Caco-2 (cell line): ENCODE measurements around the gene UGP2. TPM values are rescaled to one million over a fixed set of nuclear protein-coding genes. Genes with fewer than 3 reads are reported as not detected.

Source experiments
- BruUV-seq: library from RNA; stranded (reverse); fragments of 400-500 nt; replicated peaks from 2 replicates; lab custom pipeline; 2021; lab: Mats Ljungman, UMichigan
- CTCF ChIA-PET: fragments of 300-600 bp; sonication (Branson Sonifier 250); formaldehyde crosslinking; loops from one replicate; lab custom pipeline; 2022; ENCODE audit warnings: antibody characterized with exemption; lab: Charles Lee
- POLR2A ChIA-PET: fragments of 300-600 bp; sonication (Branson Sonifier 250); formaldehyde crosslinking; loops from one replicate; lab custom pipeline; 2022; ENCODE audit warnings: antibody characterized with exemption; lab: Charles Lee
- DNase-seq, 2 experiments: peaks; one replicate each; pipeline versions ENCODE4 v3.0.0 to v3.0.0-alpha.2; 2020 to 2022
- H3K27me3 ChIP-seq: replicated peaks from 2 replicates; pipeline ENCODE4 v1.6.0; 2011; ENCODE audit warnings: low read length; ENCODE audit not compliant: control insufficient read depth, insufficient read depth
- H3K36me3 ChIP-seq: 2 replicates; pipeline ENCODE4 v1.5.1; 2011; ENCODE audit warnings: low read length; ENCODE audit not compliant: control insufficient read depth, insufficient read depth
- H3K4me1 ChIP-seq: fragments of 250-450 bp; sonication (Bioruptor Pico); 2 replicates; pipeline ENCODE4 v1.5.1; 2020; ENCODE audit warnings: mild to moderate bottlenecking
- H3K4me3 ChIP-seq: 2 replicates; pipeline ENCODE4 v1.5.1; 2011; ENCODE audit warnings: low read depth, mild to moderate bottlenecking, control low read depth, low read length
- H3K9me3 ChIP-seq: fragments of 250-450 bp; sonication (Bioruptor Pico); 2 replicates; pipeline ENCODE4 v1.5.1; 2020; ENCODE audit warnings: mild to moderate bottlenecking, moderate library complexity
- H3K27ac Mint-ChIP-seq: one replicate; pipeline ENCODE4 v1.8.0; 2022; ENCODE audit warnings: mixed read lengths; ENCODE audit not compliant: unreplicated experiment
- H3K27me3 Mint-ChIP-seq: one replicate; pipeline ENCODE4 v1.8.0; 2022; ENCODE audit warnings: mixed read lengths; ENCODE audit not compliant: insufficient read depth, unreplicated experiment
- H3K36me3 Mint-ChIP-seq: one replicate; pipeline ENCODE4 v1.8.0; 2022; ENCODE audit warnings: mild to moderate bottlenecking, mixed read lengths; ENCODE audit not compliant: insufficient read depth, unreplicated experiment
- H3K4me1 Mint-ChIP-seq: one replicate; pipeline ENCODE4 v1.8.0; 2022; ENCODE audit warnings: low read depth, mixed read lengths; ENCODE audit not compliant: unreplicated experiment
- H3K4me3 Mint-ChIP-seq: one replicate; pipeline ENCODE4 v1.8.0; 2022; ENCODE audit warnings: mild to moderate bottlenecking, moderate library complexity, mixed read lengths; ENCODE audit not compliant: unreplicated experiment
- H3K9me3 Mint-ChIP-seq: one replicate; pipeline ENCODE4 v1.8.0; 2022; ENCODE audit warnings: mixed read lengths; ENCODE audit not compliant: unreplicated experiment
- intact Hi-C: fragments of 100-400 bp; cut with micrococcal nuclease; formaldehyde crosslinking; loops from one replicate; pipeline ENCODE4 v1.10.0; 2022; ENCODE audit not compliant: unreplicated experiment
- total RNA-seq: library from RNA; stranded (reverse); gene quantifications from 2 replicates; pipeline ENCODE4 v1.2.3, GENCODE V29; 2022
- TF ChIP-seq, protein P1 (sequence below), 2 experiments: fragments of 200-600 bp in 1 of 2; IDR thresholded peaks; 1 replicate in 1 of 2; 2 replicates in 1 of 2; pipeline versions ENCODE4 v1.5.1 to v1.8.0; 2011 to 2022; ENCODE audit warnings: antibody characterized with exemption in 1 of 2, control low read depth in 1 of 2, inconsistent platforms in 1 of 2, low read depth in 1 of 2, low read length in 1 of 2, mild to moderate bottlenecking in 1 of 2, moderate library complexity in 1 of 2; ENCODE audit not compliant: insufficient read depth in 1 of 2, severe bottlenecking in 1 of 2, unreplicated experiment in 1 of 2

The UGP2 gene
- total RNA-seq, 1 experiment from 2014 or later = 307 TPM

DNA sequence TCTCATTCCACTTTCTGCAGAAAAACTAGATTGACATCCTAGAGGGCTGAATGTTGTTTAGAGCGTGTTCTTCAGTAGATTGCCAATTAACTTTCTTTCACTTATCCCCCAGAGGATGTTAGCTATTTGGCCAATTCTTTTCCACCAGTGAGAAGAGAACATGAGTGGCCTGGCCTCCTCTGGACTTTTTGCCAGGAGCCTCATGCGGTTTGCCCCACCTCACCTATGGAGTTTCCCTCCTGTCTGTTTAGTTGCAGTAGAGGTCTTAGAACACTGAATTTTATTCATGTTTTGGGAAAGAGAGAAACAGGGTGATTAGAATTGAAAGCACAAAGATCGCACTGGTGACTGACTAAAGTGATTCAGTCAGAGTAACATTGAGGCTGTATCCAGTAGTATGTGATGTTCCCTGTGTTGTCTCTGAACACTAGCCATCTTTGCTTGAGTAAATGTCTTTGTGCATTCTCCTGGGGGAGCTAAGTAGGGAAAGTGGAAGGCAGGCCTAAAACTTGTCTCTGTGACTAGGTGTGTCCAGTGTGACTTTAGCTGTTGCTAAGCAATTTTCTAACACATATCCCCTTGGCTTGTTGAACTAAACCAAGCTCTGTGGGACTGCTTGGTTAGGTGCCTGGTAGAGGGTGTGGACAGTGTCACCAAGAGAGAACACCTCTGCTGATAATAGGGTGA lies 34.0 kb downstream of the UGP2 start:
- Mint-ChIP-seq H3K36me3 (peaks cover 84% of the 10 kb centered on the region), H3K9me3 (peaks cover 19% of the 10 kb centered on the region), H3K27ac (peak overlapping the region; percentile 76), H3K4me1 (peaks cover 16% of the 10 kb centered on the region), H3K27me3 (no peaks in the 10 kb centered on the region), H3K4me3 (no peak overlapping the region)
- Histone ChIP-seq H3K36me3 (peaks cover 4% of the 10 kb centered on the region), H3K4me3 (no peak overlapping the region), H3K27me3 (no peaks in the 10 kb centered on the region), H3K4me1 (peaks cover 14% of the 10 kb centered on the region), H3K9me3 (no peaks in the 10 kb centered on the region)
- POLR2A ChIA-PET = no interaction called here
- CTCF ChIA-PET = interaction anchor here (1.3 kb wide), 1 partner anchor 177 kb away, joined by 3 read pairs; no protein-coding TSS in a partner anchor
- no TSS peak for BruUV-seq
- TF ChIP-seq, protein P1, sequence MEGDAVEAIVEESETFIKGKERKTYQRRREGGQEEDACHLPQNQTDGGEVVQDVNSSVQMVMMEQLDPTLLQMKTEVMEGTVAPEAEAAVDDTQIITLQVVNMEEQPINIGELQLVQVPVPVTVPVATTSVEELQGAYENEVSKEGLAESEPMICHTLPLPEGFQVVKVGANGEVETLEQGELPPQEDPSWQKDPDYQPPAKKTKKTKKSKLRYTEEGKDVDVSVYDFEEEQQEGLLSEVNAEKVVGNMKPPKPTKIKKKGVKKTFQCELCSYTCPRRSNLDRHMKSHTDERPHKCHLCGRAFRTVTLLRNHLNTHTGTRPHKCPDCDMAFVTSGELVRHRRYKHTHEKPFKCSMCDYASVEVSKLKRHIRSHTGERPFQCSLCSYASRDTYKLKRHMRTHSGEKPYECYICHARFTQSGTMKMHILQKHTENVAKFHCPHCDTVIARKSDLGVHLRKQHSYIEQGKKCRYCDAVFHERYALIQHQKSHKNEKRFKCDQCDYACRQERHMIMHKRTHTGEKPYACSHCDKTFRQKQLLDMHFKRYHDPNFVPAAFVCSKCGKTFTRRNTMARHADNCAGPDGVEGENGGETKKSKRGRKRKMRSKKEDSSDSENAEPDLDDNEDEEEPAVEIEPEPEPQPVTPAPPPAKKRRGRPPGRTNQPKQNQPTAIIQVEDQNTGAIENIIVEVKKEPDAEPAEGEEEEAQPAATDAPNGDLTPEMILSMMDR (IDR thresholded peaks at IDR 0.05; ENCODE audit: insufficient read depth in 1 of 2, low read depth in 1 of 2, low read length in 1 of 2, severe bottlenecking in 1 of 2, unreplicated experiment in 1 of 2) = no peak
- DNase-seq = no peak
- intact Hi-C loops = no loop called here

DNA sequence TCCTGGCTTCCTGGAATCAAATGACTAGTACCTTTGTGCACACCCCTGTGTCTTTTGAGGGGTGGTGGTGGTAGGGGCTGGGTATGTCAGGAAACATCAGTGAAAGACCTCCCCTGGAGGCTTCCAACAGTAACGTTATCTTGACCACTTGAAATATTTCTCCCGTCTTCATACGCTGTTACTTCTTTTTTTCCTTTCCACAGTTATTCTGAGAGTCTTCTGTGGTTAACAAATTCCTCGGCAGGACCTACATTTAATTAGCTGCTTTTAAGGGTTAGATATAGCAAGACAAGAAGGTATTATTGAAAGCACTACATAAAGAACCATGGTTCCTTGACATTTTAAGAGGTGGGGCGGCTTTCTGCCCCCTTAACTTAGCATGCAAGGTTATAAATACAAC lies 34.6 kb downstream of the UGP2 start:
- ChIA-PET CTCF (interaction anchor here (1.3 kb wide), 1 partner anchor 178 kb away, joined by 3 read pairs; no protein-coding TSS in a partner anchor), POLR2A (no interaction called here)
- Mint-ChIP-seq H3K27ac (peak overlapping the region; percentile 76), H3K36me3 (peaks cover 86% of the 10 kb centered on the region), H3K27me3 (no peaks in the 10 kb centered on the region), H3K4me3 (no peak overlapping the region), H3K4me1 (peaks cover 16% of the 10 kb centered on the region), H3K9me3 (peaks cover 19% of the 10 kb centered on the region)
- DNase-seq = no peak
- no TSS peak for BruUV-seq
- intact Hi-C loops = no loop called here
- no peaks in the 10 kb centered on the region for H3K9me3 ChIP-seq
- H3K4me3 ChIP-seq = no peak overlapping the region
- H3K27me3 ChIP-seq = no peaks in the 10 kb centered on the region
- peaks cover 12% of the 10 kb centered on the region for H3K4me1 ChIP-seq
- TF ChIP-seq, protein P1 (IDR thresholded peaks at IDR 0.05; ENCODE audit: insufficient read depth in 1 of 2, low read depth in 1 of 2, low read length in 1 of 2, severe bottlenecking in 1 of 2, unreplicated experiment in 1 of 2) = no peak
- H3K36me3 ChIP-seq = peaks cover 4% of the 10 kb centered on the region

DNA sequence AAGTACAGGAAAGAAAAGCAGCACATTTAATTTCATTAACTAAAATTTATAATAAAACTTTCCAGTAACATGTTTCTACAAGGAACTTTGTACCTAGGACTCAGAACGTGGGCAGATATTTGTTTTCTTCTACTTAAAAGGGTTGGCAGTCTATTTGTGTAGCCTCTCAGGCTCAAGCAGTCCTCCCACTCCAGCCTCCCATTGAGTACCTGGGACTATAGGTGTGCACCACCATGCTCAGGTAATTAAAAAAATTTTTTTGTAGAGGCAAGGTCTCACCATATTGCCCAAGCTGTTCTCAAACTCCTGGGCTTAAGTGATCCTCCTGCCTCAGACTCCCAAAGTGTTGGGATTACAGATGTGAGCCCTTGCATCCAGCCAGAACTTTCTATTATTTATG lies 36.8 kb downstream of the UGP2 start:
- no peak for DNase-seq
- CTCF ChIA-PET = no interaction called here

More for the DNA sequence above, 36.8 kb downstream of the UGP2 start:
- no peaks in the 10 kb centered on the region for H3K27me3 Mint-ChIP-seq
- H3K36me3 Mint-ChIP-seq = peaks cover 86% of the 10 kb centered on the region
- H3K9me3 Mint-ChIP-seq = peaks cover 12% of the 10 kb centered on the region
- H3K36me3 ChIP-seq = peaks cover 4% of the 10 kb centered on the region
- H3K4me3 ChIP-seq = no peak overlapping the region
- no peak overlapping the region for H3K27ac Mint-ChIP-seq
- no TSS peak for BruUV-seq
- intact Hi-C loops = no loop called here
- H3K27me3 ChIP-seq = no peaks in the 10 kb centered on the region
- POLR2A ChIA-PET = interaction anchor here (0.7 kb wide), 1 partner anchor 179 kb away, joined by 7 read pairs; no protein-coding TSS in a partner anchor
- no peaks in the 10 kb centered on the region for H3K9me3 ChIP-seq
- TF ChIP-seq, protein P1 (IDR thresholded peaks at IDR 0.05; ENCODE audit: insufficient read depth in 1 of 2, low read depth in 1 of 2, low read length in 1 of 2, severe bottlenecking in 1 of 2, unreplicated experiment in 1 of 2) = no peak
- H3K4me3 Mint-ChIP-seq = no peak overlapping the region
- peaks cover 11% of the 10 kb centered on the region; the same call in 1 of the 2 replicates for H3K4me1 ChIP-seq
- H3K4me1 Mint-ChIP-seq = peaks cover 16% of the 10 kb centered on the region
